H1 (cell line): ENCODE results near the gene LPP. TPM values are rescaled to one million over a fixed set of nuclear protein-coding genes. Genes with fewer than 3 reads are reported as not detected.

Experiments
- CHD1 ChIP-seq: IDR thresholded peaks from 2 replicates; pipeline ENCODE4 v1.6.1; 2012; ENCODE audit warnings: low read depth, low read length, improper control_type of control experiment
- HDAC6 ChIP-seq: IDR thresholded peaks from one replicate; pipeline ENCODE4 v1.7.1; 2012; ENCODE audit warnings: low read depth, mild to moderate bottlenecking, inconsistent platforms, low read length, moderate library complexity
- KDM5A ChIP-seq: fragments of 200-600 bp; IDR thresholded peaks from 2 replicates; pipeline ENCODE4 v1.7.1; 2012; ENCODE audit warnings: mild to moderate bottlenecking, low read length, inconsistent platforms, mixed read lengths
- PHF8 ChIP-seq: fragments of 200-600 bp; sonication (generic); conservative IDR thresholded peaks from 2 replicates; pipeline ENCODE4 v1.7.1; 2012; ENCODE audit warnings: low read depth, mild to moderate bottlenecking, inconsistent platforms, low read length, moderate library complexity
- polyA plus RNA-seq, 7 experiments: library from polyadenylated mRNA; depleted of rRNA in 3 of 7; stranded (reverse) in 5 of 7; unstranded in 2 of 7; fragments of >200 nt in 5 of 7; fragments of 200-250 nt in 2 of 7; gene quantifications; 1 replicate in 5 of 7; 2 replicates in 1 of 7; 4 replicates in 1 of 7; pipeline versions ENCODE4 v1.2.1 to v1.2.3, GENCODE V29; 2011 to 2013; ENCODE audit warnings: missing spikeins in 2 of 7, mixed read lengths in 2 of 7
- total RNA-seq: library from RNA; stranded (reverse); fragmentation: NEBNext Ultra II Directional; extraction: Animal tissue kit (Norgen Biotek cat#: 25700); gene quantifications from 2 replicates; pipeline ENCODE4 v1.2.1, GENCODE V29; 2021

LPP gene
- total and polyA plus RNA-seq, 2 of the 8 experiments (the other 6 are each of a cell fraction or from before 2014, with no cell fraction given): 10.0 to 53.3 TPM

GRCh38 chr3:188780193-188781147, 626.5 kb downstream of the LPP start (continued):
- no peak for TF ChIP-seq CHD1
- TF ChIP-seq HDAC6: no peak
- no peak for TF ChIP-seq KDM5A
- TF ChIP-seq PHF8: no peak
